UCSD-AML1 (cell line): Measurements from ENCODE around the gene ATP1A4.
"Not testable (repeated sequence)": the region's sequence is repeated elsewhere in the genome, so short reads cannot be mapped to it uniquely, and the experiment has no call there.

Source experiments
- DNase-seq: peaks from one replicate; lab custom pipeline; 2025; ENCODE audit not compliant: unreplicated experiment; lab: John Stamatoyannopoulos, UW

The ATP1A4 gene

DNA sequence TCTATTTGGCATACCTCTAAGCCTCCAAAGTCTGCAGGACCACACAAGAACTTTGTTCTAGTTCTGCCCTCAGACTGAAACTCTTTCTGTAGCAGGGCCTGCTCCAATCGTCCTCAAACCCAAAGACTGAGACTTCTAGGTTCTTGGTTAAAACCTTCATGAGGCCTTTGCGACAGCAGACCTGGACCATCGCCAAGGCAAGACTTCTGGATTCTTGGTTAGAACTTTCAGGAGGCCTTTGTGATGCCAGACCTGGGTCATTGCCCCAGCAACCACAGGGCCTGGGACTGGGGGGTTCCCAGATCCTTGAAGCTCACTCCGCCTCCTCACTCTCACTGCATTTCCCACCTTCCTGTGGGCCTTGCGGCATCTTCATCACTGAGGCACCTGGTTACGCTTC is at the start of gene ATP1A4:
TSS of gene ATP1A4 (plus strand) at position 301 of the 400 bp plus-strand sequence. CDS start 438 bp downstream, outside the sequence.
- DNase-seq: no peak

DNA sequence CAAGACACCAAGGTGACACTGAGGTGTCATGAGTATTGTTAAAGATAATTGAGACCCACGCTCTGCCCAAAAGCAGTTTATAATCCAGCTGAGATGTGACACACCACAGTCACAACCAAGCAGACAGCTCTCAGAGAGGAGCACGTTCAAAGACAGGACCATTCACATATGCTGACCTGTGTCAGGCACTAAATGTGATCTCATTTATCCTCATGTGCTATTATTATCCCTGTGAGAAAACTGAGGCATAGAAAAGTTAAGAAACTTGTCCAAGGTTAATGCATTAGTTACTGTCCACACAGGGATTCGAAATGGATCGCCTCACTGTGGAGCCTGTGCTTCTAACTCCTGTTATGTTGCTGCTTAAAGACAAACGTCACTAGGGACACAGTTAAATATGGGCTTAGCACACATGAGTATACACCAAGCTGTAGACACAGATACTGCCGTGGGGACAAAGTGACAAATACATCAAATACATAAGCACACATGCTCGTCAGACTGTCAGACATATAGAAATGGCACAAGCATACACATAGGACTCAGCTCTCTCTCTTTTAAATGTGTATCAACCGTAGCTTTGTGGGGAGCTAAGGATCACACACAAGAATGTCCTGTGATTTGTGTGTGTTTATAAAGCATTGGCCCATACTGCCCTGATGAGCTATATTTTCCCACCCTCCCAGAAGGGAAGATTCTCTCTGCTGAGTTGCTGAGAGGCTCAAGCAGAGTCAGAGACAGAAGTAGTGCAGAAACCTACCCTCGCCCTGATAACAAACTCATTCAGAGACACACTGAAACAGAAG is 49.5 kb upstream of the ATP1A4 start:
- no peak for DNase-seq

DNA sequence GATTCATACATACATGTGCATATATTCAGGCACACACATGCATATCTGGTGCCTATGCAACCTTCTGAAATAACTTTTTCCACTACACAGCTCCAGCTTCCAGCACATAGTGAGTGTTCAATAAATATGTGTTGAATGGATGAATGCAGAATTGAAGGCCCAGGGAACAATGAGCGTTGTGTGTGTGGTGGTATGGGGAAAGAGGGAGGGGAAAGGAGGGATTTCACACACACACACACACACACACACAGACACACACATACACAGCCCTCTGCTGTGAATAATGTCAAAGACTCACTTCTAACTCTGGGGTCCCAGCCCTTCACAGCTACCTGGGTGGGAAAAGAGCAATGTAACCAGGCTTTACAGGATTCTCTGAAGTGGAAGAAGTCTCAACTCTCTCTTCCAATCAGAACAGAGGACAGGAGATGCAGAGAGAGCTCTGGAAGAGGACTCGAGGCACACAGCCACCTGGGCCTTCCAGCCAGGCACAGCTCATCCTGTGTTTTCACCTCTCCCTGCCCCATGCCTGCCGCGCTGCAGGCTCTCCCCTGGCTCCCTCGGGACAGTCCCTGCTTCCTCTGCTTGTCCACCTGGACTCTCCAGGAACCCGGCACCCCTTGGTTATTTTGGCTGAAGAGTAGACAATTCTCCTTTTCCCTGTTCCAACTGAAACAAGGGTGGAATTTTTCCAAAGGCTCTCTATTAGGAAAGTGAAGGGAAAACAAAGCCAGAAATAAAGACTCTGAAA is 47.6 kb upstream of the ATP1A4 start:
- no peak for DNase-seq

DNA sequence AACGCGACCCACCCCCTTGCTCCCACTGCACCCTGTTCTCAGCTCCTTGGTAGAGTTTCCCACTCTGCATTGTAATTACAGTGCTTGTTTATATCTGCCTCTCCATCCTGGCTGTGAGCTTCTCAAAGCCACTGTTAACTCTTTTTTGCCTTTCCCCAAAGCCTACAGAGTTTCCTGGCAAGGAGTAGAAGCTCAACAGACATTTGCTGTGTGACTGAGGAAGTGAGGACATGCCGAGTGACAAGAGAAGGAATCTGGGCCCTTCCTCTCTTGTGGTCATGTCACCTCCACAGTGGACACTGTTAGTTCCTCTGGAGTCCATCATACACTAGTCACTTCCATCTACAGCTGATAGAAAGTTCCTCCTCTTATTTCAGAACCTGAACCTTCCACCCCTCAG is 46.9 kb upstream of the ATP1A4 start:
- no peak for DNase-seq

DNA sequence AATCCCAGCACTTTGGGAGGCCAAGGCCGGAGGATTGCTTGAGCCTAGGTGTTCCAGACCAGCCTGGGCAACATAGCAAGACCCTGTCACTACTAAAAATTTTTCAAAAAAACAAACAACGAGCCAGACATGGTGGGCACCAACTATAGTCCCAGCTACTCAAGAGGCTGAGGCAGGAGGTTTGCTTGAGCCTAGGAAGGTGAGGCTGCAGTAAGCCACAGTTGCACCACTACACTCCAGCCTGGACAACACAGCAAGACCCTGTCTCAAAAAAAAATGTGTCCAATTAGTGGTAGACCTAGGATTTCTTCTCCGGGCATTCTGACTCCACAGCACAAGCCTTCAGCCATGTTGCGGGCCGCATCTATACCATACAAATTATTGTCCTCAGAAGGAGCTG is 46.2 kb upstream of the ATP1A4 start:
- DNase-seq: no peak

DNA sequence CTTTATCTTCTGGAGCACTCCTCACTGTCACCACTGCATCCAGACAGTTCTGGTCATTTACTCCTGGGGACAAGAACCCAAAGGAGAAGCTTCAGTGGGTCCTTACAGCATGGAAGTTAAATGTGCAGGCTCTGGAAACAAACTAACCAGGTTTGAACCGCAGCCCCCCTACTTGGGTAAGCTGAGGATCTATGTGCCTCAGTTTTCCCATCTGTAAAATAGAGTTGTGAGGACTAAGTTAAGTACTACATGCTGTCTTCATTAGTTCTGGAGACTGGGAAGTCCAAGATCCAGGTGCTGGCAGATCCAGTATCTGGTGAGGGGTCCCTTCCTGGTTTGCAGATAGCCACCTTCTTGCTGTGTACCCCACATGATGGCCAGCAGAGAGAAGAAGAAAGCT is 43.9 kb upstream of the ATP1A4 start:
- DNase-seq: no peak

DNA sequence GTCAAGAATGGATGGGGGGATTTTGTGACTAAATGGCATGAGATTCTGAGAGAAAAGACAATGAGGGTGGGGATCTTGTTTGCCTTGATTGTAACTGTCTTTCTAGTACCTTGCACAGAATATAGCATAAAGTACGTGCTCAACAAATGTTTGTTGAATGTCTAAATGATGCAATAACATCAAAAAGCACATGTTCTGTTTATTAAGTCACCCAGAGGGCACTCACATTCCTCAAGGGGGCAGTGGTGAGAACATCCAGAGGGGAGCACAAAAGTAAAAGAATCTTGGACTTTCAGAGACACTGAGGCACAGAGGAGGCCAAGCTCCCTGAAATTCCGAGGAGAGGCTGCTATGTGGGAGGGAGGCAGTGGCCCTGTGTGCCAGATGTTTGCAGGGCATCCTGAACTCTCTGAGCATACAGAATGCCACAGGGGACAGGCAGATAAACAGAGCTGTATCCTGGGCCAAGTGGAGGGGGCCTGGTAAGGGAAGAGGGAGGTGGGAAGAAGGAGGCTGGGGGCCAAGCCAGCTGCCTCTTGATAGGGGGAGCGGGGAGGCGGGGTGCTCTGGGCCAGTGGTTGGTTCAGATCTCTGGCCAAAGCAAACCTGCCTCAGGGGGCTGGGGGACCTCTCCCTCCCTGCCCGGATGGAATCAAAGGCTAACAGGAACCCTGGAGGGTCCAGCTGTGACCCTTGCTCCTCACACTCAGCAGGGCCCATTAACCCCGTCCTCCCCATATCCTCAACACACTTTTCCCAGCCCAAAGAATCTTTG is 42.3 kb upstream of the ATP1A4 start:
- peak; percentile 27 for DNase-seq

DNA sequence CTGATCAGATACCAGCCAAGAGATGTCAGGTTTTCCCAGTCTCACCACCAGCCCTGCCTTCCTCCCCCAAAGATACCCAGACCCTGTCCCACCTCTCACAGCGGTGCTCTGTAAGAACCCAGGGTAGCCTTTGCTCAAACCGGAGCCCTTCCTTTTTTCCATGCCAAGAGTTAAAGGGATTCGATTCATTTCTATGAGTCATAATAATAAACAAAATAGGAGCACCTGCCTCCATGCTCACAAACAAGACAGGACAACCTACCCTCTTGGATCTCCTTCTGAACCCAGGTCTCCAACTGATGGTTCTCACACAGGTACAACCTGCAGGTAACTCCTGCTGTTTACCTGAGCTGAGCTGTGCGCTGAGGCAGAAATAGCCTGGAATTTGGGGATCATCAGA is 41.7 kb upstream of the ATP1A4 start:
- DNase-seq: no peak

DNA sequence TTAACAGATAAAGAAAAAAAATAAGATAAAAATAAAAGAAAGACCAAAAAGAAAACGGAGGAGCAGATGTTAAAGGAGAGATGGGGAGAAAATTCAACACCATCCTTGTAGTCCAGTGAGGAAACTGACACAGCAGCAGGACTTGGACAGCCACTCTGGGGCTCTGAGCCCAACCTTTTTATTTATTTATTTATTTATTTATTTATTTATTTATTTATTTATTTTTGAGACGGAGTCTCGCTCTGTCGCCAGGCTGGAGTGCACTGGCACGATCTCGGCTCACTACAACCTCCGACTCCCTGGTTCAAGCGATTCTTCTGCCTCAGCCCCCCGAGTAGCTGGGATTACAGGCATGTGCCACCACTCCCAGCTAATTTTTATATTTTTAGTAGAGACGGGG is 39.9 kb upstream of the ATP1A4 start:
- not testable (repeated sequence) for DNase-seq

DNA sequence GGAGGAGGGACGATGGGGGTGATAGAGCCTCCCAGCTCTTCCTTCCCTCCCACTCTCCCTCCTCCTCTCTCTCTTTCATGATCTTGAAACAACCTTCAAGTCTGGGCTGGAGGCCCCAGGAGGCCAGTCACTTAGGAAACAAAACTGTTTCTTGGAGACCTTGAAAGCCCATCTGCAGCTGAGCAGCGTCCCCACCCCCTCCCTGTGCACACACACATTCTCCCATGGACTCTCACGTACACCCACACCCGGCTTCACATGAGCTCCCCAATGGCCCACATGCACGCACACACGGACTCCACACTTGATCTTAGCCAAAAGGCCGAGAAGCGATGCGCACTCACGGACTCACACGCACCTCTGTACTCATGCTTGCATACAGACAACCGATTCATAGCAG is 39.0 kb upstream of the ATP1A4 start:
- DNase-seq: no peak

DNA sequence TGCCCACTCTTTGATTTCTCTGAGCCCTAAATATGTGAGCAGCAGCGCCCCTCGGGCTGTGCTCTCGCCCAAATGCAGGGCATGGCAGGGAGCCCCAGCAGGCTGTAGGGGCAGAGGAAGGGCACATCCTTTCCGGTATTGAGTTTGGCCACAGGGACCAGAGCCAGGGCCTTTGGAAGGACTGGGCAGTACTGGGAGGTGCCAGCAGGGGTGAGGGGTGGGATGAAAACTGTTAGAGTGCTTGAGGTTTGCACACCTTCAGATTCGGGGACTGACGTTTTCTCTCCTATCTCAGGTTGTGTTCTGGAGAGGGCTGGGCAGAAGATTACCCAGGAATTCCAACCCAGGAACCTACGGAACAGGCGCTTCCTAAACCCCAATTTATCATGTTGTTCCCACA is 38.0 kb upstream of the ATP1A4 start:
- DNase-seq: no peak

DNA sequence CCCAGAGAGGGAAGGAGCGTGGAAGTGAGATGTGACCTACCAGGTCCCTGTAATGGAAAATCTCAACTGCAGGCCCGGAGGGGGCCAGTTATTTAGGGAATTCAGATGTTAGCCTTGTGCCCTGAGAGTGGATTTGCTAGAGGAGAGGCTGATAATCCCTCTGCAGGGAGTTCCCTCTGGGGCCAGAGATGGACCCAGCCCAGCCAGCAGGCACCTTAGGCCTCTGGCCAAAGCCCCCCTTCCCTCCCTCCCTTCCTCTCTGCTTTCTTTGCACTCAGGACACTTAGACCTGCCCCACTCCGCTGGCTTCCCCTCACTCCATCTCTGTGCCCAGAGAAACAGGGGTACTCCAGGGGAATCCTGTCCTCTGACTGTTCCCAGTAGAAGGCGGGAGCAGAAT is 37.3 kb upstream of the ATP1A4 start:
- DNase-seq: no peak

DNA sequence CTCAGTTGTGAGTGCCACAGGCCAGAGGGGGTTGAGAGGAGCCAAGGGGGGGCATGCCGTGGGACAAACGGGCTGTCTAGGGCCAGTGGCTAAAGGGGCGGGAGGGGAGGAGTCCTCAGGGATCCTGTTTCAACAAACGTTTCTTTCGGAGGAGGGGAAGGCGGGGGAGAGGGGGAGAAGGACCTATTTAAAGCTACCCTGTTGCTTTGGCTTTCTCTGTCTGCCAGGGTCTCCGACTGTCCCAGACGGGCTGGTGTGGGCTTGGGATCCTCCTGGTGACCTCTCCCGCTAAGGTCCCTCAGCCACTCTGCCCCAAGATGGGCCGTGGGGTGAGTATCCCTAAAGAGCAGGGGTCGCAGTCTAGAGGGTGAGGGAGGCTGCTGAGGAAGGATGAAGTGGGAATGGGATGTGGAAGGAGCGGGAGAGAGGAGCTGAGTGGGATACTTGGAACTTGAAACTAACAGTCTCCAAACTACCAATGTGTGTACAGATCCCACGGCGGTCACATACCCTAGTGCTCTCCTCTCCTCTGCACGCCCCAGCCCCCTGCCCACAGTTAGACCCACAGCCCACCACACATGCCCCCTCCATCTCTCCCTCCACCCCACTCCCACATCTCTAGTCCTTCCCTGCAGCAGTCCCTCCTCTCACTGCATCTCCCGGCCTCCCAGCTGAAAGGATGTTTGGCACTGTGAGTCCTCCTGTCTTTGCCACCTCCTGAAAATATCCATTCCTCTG is 35.7 kb upstream of the ATP1A4 start, which contains the start of gene ATP1A2:
TSS of gene ATP1A2 (plus strand) at position 215 of the 738 bp plus-strand sequence. CDS start at position 318, 103 bp downstream.
- DNase-seq: no peak

DNA sequence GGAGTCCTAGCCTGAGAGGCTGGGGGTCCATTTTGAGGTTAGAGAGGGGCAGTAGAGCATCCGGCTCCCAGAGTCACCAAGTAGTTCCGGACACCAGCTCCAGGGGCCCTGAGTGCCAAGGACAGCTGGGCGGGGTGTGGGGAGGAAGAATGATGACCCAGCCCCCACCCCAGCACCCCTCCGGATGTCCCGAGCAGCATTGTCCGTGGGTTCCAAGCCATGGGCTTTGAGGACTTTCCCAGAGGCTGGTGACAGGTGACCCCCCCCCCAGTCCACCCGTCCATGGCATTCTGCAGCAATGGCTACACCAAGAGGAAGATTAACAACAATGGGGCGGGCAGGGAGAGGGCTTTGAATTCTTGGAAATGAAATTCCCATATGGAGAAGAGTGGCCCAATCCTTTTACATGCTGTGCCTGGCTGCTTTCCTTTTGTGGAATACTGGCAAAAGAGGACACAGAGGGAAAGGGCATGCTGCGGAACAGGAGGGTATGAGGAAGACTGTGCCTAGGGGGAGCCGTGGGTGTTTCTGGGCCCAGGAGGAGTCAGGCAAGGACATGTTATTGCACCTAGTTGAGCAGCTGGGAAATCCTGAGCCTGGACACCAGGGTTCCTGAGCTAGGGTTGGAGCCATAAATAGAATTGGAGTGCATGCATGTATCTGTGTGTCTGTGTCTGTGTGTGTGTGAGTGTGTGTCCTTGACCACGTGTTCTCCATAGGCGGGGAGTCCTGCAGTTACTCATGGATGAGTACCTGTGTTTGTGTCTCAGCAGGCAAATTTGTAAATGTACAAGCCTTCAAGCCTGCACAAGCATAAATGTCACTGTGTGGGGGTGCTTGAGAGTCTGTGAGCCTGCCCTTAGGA is 34.9 kb upstream of the ATP1A4 start:
- DNase-seq: no peak

DNA sequence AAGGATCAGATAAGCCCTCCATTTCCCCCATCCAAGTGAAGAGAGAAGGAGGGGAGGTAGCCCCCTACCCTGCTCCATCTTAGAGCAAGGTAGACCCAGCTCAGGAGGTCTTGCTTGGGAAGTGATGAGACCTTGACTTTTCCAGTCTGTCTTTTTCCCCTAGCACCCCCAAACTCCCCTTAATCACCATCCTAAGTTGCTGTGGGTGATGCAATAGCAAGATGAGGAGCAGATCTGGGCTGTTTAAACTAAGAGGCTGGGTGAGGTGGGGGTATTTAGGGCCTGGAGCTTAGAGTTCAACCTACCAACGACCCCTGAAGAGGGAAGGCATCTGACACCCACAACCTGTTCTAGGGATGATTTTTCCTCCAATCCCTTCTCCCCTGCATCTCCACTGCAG is 34.1 kb upstream of the ATP1A4 start:
- DNase-seq: no peak

DNA sequence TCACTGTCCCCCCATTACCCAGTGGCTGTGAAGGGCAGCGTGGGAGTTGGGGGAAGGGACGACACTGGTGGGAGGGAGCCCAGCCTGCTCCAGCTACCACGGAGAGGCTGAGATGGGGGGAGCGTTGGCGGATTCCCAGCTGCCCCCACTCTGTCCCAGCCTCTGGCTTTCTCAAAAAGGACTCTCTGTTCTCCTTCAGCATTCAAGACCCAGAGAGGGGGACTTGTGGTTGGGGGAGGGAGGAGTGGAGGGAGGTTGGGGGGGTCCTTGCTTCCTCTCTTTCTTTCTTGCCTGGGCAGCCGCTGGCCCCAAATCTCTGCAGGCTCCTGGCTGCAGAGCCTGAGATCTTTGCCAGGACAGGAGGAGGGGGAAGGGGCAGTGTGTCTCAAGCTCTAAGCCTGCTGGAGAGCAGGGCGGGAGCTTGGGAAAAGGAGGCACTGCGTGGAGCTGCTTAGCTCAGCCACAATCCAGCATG is 33.7 kb upstream of the ATP1A4 start:
- no peak for DNase-seq

DNA sequence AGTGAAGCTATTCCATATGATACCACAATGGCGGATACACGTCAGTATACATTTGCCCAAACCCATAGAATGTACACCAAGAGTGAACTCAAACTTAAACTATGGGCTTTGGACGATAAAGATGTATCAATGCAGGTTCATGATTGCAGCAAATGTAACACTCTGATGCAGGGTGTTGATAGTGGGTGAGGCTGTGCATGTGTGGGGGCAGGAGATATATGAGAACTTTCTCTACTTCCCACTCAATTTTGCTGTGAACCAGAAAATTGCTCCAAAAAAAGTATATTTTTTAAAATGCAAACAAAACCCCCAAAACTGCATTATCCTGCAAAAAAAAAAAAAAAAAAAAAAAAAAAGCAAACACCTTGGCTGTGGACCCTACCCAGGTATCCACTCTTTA is 32.5 kb upstream of the ATP1A4 start:
- no peak for DNase-seq

DNA sequence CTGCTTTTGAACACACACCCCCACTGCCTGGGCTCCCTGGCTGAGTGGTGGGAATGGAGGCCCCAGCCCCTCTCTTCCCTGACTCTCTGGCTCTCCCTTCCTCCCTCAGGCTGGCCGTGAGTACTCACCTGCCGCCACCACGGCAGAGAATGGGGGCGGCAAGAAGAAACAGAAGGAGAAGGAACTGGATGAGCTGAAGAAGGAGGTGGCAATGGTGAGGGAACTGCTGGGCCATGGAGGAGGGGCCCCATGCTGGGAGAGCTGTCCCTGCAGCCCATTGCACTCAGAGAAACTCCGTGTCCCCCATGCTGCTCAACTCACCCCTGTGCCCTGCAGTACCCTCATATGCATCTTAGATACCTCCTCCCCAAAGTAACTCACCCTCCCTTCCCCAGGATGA is 30.6 kb upstream of the ATP1A4 start:
- no peak for DNase-seq

DNA sequence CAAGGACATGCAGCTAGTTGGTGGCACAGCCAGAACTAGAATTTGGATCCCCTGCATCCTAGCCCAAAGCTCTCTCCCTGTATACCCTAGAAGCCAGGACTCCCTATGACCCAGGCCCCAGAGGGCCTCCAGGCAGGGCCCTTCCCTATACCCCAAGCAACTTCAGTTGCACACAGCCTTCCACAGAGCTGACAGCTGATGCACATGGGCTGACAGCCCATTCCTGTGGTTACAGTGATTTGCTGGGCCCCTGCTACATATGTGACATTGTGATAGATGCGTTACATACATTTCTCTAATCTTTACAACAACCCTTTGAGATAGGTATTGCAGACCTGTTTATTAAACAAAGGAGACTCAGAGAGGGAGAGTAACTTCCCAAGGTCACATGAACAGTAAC is 30.0 kb upstream of the ATP1A4 start:
- DNase-seq: no peak

DNA sequence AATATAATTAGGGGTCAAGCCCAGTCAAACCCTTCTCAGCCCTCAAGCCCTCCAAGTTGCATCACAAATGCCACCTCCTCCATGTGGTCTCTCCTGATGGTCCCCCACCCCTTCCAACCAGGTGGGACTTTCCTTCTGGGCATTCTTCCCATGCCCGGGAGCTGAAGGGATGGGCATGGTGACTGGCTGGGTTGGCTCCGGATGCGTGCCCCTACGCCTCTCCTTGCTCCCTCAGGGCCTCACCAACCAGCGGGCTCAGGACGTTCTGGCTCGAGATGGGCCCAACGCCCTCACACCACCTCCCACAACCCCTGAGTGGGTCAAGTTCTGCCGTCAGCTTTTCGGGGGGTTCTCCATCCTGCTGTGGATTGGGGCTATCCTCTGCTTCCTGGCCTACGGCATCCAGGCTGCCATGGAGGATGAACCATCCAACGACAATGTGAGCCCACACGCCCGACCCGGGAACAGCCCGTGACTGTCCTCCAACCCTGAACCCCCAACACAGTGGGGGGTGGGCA is 28.4 kb upstream of the ATP1A4 start:
- no peak for DNase-seq
